HG02798 (cell line): Measurements from ENCODE around the gene ACER3.
"Not testable (repeated sequence)": the region's sequence is repeated elsewhere in the genome, so short reads cannot be mapped to it uniquely, and the experiment has no call there.

Experiments used
- ATAC-seq: cut with Tn5 transposase; IDR thresholded peaks from one replicate; pipeline ENCODE4 v1.9.1; 2021; ENCODE audit warnings: mild to moderate bottlenecking; ENCODE audit not compliant: unreplicated experiment, poor library complexity

ACER3 gene

DNA sequence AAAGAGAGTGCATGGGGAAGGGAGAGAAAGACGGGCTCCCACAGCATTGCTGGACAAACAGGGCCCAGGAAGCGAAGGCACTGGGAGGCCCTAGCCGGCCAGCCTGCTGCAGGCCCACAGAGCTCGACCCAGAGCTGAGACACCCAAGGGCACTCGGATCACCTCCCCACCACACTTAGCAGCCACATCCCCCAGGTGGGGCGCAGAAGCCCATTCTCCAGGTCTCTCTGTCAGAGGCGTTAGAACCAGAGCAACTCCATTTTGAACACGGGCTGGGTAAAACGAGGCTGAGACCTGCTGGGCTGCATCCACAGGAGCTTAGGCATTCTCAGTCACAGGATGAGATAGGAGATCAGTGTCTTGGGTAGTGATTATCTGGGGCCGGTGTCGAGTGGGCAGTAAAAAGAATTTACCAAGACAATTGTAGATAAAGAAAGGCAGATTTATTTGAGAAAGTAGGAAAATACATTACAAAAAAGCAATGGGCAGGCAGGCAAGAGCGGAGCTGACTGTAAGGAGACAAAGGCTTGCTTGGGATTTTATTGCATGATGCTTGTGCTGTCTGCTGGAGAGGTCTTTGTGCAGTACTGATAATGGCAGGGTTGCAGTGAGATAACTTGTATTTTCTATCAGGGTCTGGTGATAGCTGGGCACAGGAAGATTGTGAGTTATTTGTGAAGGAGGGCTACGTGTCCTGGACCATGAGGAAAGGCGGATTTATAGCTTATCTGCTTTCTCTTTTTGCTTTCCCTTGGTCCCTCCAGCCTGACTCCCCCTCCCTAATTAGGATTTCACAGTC is 192.7 kb downstream of the ACER3 start:
- ATAC-seq: no peak

DNA sequence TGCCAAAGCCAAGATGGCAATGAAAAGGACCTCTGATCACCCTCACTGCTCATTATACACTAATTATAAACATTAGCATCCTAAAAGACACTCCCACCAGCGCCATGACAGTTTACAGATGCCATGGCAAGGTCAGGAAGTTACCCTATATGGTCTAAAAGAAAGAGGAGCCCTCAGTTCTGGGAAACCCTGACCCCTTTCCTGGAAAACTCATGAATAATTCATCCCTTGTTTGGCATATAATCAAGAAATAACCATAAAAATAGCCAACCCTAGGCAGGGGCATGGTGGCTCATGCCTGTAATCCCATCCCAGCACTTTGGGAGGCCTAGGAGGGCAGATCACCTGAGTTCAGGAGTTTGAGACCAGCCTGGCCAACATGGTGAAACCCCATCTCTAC is 193.4 kb downstream of the ACER3 start:
- ATAC-seq: no peak

DNA sequence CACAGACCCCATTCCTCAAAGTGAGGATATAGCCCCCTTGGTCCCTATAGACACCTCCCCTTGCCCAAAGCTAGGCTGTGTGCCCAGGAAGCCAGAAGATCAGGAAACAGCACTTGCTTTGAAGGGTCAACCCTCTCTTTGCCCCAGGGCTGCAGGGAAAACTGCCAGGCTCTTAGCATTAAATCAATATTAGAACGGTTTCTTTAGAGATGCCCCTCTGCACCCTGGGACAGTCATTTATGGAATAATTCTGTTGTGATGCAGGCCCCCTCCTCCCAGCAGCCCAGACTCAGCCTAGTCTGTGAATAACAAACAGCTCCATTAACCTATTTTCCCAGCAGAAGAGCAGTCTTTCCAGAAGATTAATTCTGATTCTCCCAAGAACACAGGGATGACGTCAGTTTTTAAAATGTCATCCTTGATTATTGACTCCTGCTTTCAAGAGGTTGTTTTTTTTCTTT is 194.4 kb downstream of the ACER3 start:
- no peak for ATAC-seq

DNA sequence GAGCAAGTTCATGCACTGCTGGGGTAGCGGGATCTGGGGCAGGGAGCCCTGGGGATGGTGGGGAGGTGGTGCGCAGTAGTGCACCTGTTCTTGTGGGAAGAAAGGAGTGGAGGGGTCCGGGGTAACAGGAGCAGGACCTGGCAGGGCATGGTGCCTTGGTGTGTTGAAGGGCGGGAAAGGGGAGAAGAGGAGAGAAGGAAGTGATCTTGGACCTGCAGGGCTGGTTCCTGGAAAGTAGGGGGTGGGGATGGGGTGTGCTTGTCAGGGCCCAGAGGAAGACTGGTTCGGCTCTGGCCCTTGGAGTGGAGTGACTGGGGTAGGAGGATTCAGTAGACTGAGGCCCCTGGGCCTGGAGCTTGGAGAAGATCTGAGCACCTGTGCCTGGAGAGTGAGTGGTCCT is 195.2 kb downstream of the ACER3 start:
- ATAC-seq: no peak

DNA sequence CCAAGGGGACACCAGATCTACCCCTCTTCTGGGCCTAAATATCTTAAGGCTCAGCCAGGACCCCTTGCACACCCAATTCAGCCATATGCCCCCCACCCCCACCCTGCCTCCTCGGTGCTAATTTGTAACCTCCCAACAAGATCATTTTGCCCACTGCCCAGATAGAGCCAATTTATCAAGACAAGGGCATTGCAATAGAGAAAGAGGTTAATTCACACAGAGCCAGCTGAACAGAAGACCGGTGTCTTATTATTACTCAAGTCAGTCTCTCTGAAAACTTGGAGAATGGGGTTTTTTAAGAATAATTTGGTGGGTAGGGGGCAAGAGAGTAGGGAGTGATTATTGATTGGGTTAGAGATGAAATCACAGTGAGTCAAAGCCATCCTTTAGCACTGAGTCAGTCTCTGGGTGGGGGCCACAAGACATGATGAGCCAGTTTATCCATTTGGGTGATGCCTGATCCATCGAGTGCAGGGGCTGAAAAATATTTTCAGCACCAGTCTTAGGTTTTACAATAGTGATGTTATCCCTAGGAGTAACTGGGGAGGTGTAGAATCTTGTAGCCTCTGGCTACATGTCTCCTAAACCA is 196.2 kb downstream of the ACER3 start:
- ATAC-seq: no peak

DNA sequence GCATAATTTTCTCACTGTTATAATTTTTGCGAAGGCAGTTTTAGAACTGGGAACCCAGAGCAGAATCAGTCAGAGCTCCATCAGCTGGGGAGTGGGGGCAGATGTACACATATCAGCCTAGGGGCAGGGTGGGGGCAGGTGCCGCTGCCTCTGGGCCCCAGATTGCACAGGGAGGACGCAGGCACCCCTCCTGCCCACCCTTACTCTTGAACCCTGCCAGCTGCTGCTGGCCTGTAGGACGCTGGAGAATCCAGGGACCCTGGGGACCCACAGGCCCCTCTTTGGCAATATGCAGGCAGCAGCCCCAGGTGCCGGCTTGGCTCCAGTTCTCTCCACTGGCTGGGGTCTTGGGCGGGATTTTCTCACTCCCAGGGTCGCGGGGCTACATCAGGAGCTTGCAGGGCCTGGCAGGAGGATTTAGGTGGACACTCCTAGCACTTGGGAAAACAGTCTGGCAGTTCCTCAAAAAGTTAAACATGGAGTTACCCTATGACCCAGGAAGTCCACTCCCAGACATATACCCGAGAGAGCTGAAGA is 197.3 kb downstream of the ACER3 start:
- ATAC-seq: no peak

DNA sequence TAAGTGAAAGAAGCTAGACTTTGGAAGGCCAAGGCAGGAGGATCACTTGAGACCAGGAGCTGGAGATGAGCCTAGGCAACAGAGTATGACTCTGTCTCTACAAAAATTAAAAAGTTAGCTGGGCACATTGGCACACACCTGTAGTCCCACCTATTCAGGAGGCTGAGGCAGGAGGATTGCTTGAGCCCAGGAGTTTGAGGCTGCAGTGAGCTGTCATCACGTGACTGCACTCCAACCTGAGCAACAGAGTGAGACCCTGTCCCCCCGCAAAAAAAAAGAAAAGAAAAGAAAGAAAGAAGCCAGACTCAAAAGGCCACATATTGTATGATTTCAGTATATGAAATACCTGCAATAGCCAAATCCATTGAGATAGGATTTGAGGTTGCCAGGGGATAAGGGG is 198.2 kb downstream of the ACER3 start:
- ATAC-seq: no peak

DNA sequence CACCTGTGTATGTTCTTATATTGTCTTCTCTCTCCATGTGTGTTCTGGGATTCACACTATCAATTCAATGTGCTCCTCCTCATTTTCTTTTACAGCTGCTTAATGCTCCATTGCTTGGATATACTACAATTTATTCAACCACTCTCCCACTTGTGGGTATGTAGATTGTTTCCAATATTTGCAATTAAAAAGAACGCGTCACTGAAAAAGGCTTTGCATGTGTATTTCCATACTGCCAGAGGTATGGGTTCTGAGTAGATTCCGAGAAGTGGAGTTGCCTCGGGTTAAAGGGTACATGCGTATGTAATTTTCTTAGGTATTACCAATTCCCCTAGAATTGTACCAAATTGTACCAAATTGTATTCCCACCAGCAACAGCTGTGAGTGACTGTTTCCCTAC is 199.1 kb downstream of the ACER3 start:
- ATAC-seq: no peak

DNA sequence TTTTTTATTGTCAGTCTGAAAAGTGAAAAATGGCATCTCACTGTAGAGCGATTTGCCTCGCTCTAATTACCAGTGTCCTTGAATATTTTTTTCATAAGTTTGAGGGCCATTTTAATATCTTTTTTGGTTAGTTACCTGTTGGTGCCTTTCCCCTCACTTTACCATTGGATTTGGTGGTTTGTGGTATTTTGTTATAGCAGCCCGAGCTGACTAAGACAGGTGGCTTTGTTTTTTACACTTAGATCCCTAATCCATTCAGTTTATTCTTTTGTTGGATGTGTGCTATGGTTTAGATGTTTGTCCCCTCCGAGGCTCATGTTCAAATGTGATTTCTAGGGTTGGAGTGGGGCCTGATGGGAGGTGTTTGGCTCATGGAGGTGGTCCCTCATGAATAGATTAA is 199.5 kb downstream of the ACER3 start:
- no peak for ATAC-seq

DNA sequence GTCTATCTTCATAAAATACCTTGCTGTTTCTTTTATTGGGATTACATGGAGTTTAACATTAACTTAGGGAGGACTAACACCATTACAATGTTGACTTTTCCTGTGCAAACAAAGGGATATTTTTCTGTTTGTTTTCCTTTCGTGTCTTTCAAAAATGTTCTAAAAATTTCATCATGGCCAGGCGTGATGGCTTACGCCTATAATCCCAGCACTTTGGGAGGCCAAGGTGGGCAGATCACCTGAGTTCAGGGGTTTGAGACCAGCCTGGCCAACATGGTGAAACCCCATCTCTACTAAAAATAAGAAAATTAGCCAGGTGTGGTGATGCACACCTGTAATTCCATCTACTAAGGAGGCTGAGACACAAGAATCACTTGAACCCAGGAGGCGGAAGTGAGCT is 200.5 kb downstream of the ACER3 start:
- not testable (repeated sequence) for ATAC-seq

DNA sequence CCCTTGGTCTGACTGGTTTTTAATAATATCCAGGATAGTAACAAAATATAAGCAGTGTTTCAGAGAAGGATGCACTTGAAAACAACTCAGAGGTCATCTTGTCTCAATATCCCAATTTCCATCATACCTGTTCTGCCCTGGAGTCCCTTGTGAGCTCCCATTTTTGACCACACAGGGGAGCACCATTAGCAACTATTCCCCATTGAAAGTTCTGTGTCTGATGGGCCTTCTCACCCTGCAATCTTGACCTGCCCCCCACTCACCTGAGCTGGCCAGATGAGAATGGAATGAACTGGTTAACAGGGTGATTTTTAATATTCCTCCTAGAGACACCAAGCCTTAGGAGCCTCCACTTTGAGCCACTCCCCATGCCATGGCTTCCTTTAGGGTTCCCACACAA is 202.2 kb downstream of the ACER3 start:
- ATAC-seq: no peak

DNA sequence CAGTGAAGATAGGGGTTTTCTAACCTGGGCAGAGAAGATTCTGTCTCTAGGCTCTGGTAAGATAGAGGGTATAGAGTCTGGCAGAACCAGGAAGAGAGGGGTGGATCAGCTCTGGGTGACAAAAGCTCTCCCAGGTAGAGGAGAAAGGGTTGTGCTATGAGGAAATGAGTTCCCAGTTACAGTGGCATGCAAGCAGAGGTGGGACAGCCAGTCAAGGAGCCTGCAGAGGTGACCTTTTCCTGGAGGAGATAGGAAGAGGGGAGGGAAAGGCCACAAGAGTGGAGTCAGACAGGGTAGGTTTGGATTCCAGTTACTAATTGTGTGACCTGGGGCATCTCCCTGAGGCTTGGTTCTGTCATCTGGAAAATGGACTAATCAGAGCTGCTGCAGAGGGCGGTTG is 202.7 kb downstream of the ACER3 start:
- ATAC-seq: no peak

DNA sequence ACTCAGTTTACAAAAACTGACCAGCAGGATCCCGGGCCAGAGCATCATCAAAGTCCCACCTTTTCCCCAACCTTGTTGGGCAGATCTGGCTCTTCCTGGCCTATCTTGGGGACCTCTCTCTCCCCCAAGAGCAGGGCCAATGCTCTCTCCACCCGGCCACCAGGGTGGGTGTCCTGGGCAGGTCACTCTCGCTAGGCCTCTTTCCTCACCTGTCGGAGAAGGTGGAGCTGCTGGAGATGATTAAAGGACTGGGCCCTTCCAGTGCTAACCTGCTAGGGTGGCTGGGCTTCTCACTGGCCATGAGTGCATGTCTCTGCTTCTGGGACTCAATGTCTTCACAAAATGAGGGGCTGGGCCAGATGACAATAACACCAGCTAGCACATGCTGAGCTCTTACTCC is 203.1 kb downstream of the ACER3 start:
- no peak for ATAC-seq

DNA sequence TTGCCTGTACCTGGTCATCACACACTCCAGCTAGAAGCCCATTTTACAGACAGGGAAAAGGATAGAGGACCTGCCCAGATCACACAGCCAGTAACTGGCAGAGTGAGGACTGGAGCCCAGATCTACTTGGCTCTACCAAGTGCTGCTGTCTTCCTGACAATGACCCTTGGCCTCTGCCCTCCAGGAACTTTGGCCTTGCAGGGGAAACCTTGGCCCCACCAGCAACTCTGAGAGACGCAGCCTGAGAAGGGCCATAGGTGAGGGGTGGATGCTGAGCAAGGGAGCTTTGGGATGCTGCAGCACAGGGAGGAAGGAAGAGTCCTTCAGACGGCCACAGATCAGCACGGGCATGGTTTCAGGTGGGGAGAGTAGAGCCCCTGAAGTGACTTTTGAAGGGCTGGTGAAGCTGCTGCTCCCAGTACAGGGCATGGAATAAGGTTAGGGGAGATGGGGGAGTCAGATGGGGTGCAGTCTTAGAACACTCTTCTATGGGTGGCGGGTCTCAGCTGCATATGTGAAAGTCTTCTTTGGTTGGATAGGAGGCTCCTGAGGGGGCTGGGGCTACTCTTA is 204.0 kb downstream of the ACER3 start:
- ATAC-seq: no peak

DNA sequence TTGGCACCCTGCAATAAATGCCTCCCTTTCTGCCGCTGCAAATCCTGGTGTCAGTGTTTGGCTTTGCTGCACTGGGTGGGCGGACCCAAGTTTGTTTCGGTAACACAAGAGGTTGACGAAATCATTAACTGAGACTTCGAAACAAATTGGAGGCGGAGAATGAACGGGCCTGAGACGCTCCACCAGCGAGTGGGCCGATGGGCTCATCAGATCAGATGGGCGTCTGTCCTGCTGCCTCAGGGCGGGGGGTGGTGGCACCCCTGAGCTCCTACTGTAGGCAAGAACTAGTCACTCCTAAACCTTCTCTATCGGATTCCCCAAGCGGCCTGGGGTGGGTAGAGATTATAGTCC is 205.1 kb downstream of the ACER3 start:
- no peak for ATAC-seq

DNA sequence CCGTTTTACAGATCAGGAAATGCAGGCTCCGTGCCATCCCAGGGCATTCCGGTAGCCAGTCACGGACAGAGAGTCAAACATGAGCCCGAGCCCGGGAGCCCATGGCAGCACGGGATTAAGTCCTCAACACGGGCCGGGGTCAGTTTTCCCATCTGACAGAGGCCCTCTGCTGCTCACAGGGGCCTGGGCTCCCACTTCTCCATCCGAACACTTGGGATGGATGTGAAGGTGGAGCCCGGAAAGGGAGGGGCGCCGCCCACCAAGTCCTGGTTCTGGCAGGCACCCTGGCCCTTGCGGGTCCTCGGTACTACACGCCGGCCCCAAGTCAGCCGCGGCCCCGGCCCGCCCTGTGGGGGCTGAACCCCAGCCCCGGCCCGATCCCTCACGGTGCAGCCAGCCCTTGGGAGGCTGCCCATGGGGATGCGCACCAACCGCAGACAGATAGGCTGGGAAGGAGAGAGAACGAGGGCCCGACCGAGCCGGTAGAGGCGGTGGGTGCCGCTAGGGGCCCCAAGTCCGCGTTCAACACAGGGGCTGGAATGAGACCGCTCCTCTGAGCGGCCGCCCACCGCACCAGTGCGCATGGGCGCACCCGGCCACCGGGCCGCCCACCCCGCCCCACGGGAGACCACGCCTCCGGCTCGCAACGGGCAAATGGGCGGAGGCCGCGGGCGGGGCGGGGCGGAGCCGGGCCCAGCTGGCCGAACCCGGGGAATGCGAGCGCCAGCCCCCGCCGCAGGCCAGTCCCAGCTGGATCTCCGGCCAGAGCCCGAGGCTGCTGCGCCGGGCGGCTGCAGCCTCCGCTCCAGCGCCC is 205.7 kb downstream of the ACER3 start, which contains the start of gene CAPN5:
TSS of gene CAPN5 (plus strand) at position 743 of the 814 bp plus-strand sequence. CDS start 17,916 bp downstream, outside the sequence.
- ATAC-seq: peak; percentile 93

DNA sequence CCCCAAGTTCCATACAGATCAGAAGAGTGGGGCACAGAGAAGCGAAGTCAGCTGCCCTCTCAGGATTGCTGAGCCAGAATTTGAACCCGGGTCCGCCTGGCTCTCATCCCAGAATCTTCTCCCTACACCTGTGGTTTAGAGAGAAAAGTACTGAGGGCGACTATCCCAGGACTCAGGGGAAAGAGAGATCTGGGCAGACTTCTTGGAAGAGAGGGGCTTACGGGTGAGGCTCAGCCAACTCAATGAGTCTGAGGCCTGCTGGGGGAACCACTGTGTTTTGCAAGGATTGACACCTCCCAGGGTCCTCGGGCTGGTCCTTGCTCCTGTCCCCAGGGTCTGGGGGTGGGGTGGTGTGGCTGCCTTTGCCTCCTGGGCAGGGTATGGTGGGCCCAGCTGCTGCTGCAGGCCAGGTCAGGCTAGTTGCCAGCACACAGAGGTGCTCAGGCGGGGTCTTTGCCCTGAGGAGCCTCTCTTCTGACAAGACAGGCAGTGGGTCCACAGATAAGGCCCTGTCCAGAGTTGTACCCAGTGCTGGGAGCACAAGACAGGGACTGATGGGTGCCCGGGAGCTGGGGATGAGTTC is 207.2 kb downstream of the ACER3 start:
- no peak for ATAC-seq

DNA sequence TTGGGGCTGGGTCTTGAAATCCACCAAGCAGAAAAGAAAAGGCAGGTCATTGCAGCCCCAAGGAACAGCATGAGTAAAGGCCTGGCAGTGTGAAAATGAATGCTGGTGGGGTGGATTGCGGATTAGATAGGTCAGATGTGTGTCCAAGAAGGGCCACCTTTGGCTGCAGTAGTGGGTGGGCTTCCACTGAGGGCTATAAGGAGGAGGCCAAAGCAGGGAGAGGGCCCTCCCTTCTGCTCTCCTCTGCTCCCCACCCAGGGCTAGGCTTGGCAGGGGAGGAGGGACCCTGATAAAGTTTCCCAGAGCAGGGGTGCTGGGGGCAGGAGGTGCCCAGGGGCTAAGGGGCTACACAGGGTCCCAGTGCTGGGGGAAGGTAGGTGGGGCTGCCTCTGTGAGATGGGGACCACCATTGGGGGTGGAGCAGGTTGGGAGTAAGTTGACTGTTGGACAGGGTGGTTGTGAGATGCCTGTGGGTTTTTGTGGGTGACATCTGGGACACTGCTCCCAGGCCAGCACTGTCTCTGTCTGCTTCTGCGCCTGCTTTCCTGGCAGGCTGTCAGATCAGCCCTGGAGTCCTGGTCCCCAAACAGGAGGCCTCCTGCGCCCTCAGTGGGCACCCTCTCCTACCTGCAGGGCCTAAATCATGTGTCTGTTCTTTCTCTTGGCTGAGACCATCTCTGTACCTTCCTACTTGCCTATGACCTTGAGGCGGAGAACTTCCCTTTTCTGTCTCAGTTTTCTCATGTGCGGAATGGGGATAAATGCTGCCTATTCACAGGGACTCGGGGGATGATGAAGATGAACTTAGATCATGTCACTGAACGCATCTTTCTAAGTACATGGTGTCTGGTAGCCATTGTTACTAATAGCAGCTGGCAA is 208.0 kb downstream of the ACER3 start:
- no peak for ATAC-seq

DNA sequence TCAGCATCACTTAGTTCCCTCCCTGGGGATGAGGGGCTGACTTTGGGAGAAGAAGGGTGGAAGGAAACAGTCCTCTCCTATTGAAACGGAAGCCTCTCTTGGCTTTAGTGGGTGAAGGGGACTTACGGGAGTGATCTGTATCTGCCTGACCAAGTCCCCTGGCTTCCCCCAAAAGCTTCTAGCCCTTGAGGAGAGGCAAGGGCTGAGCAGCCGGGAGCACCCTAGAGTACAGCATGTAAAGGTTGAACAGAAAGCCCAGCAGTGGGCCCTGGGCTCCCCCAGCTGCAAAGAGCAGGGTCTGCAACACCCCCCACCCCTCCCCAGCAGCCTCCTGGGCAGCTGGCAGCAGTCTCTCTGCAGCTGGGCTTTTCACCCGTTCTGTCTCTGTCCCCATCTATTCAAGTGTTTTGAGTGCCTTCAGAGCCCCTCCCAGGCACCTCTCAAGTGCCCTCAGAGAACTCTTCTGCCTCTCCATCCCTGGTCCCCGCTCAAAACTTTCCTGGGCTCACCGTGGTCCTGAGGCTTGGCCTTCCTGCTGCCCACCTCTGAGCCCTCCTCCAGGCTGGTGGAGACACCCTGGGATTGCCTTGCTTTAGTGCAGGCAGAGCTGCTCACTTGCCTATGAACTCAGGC is 208.7 kb downstream of the ACER3 start:
- no peak for ATAC-seq
